ENCODE data around the gene SMG5.

Gene SMG5

GRCh38 chr1:156281693-156282478 is 739 bp downstream of the SMG5 start:
- DNase-seq (ENCODE audit: low read depth, low spot score) = no peak

GRCh38 chr1:156281281-156281680 is 1.3 kb downstream of the SMG5 start:
- DNase-seq (ENCODE audit: low read depth, low spot score) = no peak

- DNase-seq (ENCODE audit: low read depth, low spot score) = no peak
Observed at GRCh38 chr1:156279837-156280236, 2.8 kb downstream of the SMG5 start.

GRCh38 chr1:156276966-156277381 is 5.7 kb downstream of the SMG5 start:
- DNase-seq (ENCODE audit: low read depth, low spot score) = no peak

- no peak for DNase-seq (ENCODE audit: low read depth, low spot score)
Observed at GRCh38 chr1:156276532-156276931, 6.1 kb downstream of the SMG5 start.

- DNase-seq (ENCODE audit: low read depth, low spot score) = no peak
Observed at GRCh38 chr1:156270314-156270713, 12.3 kb downstream of the SMG5 start.

GRCh38 chr1:156268336-156268735 is 14.3 kb downstream of the SMG5 start:
- DNase-seq (ENCODE audit: low read depth, low spot score) = no peak

GRCh38 chr1:156266051-156266450 is 16.6 kb downstream of the SMG5 start:
- DNase-seq (ENCODE audit: low read depth, low spot score) = no peak

- no peak for DNase-seq (ENCODE audit: low read depth, low spot score)
Observed at GRCh38 chr1:156263288-156263655, 19.4 kb downstream of the SMG5 start.

- no peak for DNase-seq (ENCODE audit: low read depth, low spot score)
Observed at GRCh38 chr1:156262461-156263287, 20.0 kb downstream of the SMG5 start.

- DNase-seq (ENCODE audit: low read depth, low spot score) = no peak
Observed at GRCh38 chr1:156260896-156261295, 21.7 kb downstream of the SMG5 start.

GRCh38 chr1:156259805-156260204 is 22.8 kb downstream of the SMG5 start:
- DNase-seq (ENCODE audit: low read depth, low spot score) = no peak

GRCh38 chr1:156258859-156259258 is 23.8 kb downstream of the SMG5 start:
- no peak for DNase-seq (ENCODE audit: low read depth, low spot score)

- DNase-seq (ENCODE audit: low read depth, low spot score) = no peak
Observed at GRCh38 chr1:156257711-156258110, 24.9 kb downstream of the SMG5 start.

GRCh38 chr1:156253634-156254033 is 29.0 kb downstream of the SMG5 start:
- DNase-seq (ENCODE audit: low read depth, low spot score) = no peak

- no peak for DNase-seq (ENCODE audit: low read depth, low spot score)
Observed at GRCh38 chr1:156251527-156251926, 31.1 kb downstream of the SMG5 start.

- DNase-seq (ENCODE audit: low read depth, low spot score) = no peak
Observed at GRCh38 chr1:156249593-156249992, 33.0 kb downstream of the SMG5 start.

GRCh38 chr1:156248323-156248683 is 34.3 kb downstream of the SMG5 start:
- DNase-seq (ENCODE audit: low read depth, low spot score) = no peak

- DNase-seq (ENCODE audit: low read depth, low spot score) = no peak
Observed at GRCh38 chr1:156247460-156248322, 34.9 kb downstream of the SMG5 start, which contains the start of gene PAQR6. TSS of gene PAQR6 (minus strand) at chr1:156248056. CDS start at chr1:156246731, 1,325 bp downstream.

- no peak for DNase-seq (ENCODE audit: low read depth, low spot score)
Observed at GRCh38 chr1:156246781-156247459, 35.7 kb downstream of the SMG5 start.

GRCh38 chr1:156246241-156246780 is 36.3 kb downstream of the SMG5 start:
- no peak for DNase-seq (ENCODE audit: low read depth, low spot score)
